ENCODE results near the gene MACIR. TPM values are rescaled to one million over a fixed set of nuclear protein-coding genes. Genes with fewer than 3 reads are reported as not detected.

MACIR gene
- total and polyA plus RNA-seq, 2 donors (not counting 3 experiments of a cell fraction or from before 2014, with no cell fraction given): 4.0 to 9.3 TPM

DNA sequence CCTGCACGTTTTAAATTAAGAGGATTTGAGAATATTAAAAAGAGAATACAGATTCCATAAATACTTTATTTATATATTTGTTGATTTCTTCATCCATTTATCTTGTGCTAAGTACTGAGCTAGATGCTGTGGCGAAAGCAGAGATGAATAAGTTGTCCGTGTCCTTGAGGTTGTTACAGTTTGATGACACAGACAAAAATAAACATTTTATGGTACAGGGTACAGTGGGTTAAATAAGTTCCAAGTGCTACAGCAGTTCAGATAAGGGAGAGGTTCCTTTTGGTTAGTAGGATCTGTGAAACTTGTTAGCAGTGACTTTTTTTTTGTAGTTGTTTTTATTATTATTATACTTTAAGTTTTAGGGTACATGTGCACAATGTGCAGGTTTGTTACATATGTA, 50.2 kb downstream of the MACIR start:
- TF ChIP-seq, protein P1, sequence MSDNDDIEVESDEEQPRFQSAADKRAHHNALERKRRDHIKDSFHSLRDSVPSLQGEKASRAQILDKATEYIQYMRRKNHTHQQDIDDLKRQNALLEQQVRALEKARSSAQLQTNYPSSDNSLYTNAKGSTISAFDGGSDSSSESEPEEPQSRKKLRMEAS (IDR thresholded peaks at IDR 0.05; ENCODE audit: insufficient read depth, insufficient read length): no peak
- TF ChIP-seq GATA2 (IDR thresholded peaks at IDR 0.05; ENCODE audit: insufficient read depth, insufficient read length, low read depth, low read length) (no peak), MYC (IDR thresholded peaks at IDR 0.05; ENCODE audit: low read depth, low read length) (no peak), FOS (IDR thresholded peaks at IDR 0.05; ENCODE audit: borderline replicate concordance, insufficient read depth, low read length) (no peak)
- no peaks in the 10 kb centered on the region for H3K9me1 ChIP-seq (replicated peaks; ENCODE audit: control insufficient read depth, extremely low read depth, insufficient read depth, low read length)
- no peak for DNase-seq (ENCODE audit: low read depth, low spot score)
- H2AFZ ChIP-seq (ENCODE audit: low read depth, low read length): no peak overlapping the region
- H3K4me1 ChIP-seq (ENCODE audit: control insufficient read depth, extremely low read depth, insufficient read depth, low read length): no peaks in the 10 kb centered on the region
- H3K9ac ChIP-seq (replicated peaks; ENCODE audit: extremely low read depth, insufficient read depth, low read length): no peak overlapping the region
- no peaks in the 10 kb centered on the region for H4K20me1 ChIP-seq (replicated peaks; ENCODE audit: control insufficient read depth, extremely low read depth, insufficient read depth, low read length)
- H3K4me2 ChIP-seq (ENCODE audit: insufficient read depth, low read length): no peak overlapping the region
- no peak overlapping the region for H3K27ac ChIP-seq (ENCODE audit: insufficient read depth, low read depth, low read length)
- H3K79me2 ChIP-seq (ENCODE audit: control insufficient read depth, insufficient read depth, low read length): no peaks in the 10 kb centered on the region
- CTCF ChIA-PET: no interaction called here
- H3K4me3 ChIP-seq (replicated peaks in 1 of 3; ENCODE audit: insufficient read depth in 1 of 3, low read depth in 1 of 3, low read length in 3 of 3): no peak overlapping the region
- FAIRE-seq: no peak
- intact Hi-C loops (cut with micrococcal nuclease): loop anchor here (1.0 kb wide), 1 partner anchor 9 kb away; no protein-coding TSS in a partner anchor
- H3K9me3 ChIP-seq (replicated peaks; ENCODE audit: control insufficient read depth, insufficient read depth, low read length): no peaks in the 10 kb centered on the region
- H3K36me3 ChIP-seq (ENCODE audit: control insufficient read depth in 2 of 2, extremely low read depth in 1 of 2, insufficient read depth in 2 of 2, low read length in 2 of 2): no peaks in the 10 kb centered on the region
- dilution Hi-C loops (cut with MboI; ENCODE audit: extremely low pct_ligation_motif_present, low sequenced_read_pairs): no loop called here
- BruUV-seq (replicated peaks): no TSS peak
- POLR2A ChIA-PET: no interaction called here
- no peaks in the 10 kb centered on the region for H3K27me3 ChIP-seq (ENCODE audit: control insufficient read depth in 2 of 2, insufficient read depth in 2 of 2, low read length in 2 of 2)

DNA sequence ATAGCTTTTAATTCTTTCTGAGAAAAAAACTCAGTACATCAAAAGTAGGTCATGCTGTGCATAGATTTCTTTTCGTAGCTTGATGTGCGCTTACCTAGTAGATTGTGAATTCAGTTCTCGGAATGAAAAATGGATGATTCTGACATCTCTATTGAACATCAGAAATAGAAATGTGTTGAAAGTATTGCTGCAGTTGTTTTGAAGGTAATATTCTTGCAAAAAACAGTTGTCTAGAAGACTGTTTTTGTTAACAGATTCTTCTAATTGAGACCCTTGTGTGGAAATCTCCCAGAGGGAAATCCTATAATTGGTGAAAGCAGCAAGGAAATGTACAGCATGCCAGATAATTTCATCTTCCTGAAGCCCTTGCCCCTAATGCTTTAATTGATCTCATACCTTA, 54.5 kb downstream of the MACIR start:
- no peaks in the 10 kb centered on the region for H3K27me3 ChIP-seq (ENCODE audit: control insufficient read depth in 2 of 2, insufficient read depth in 2 of 2, low read length in 2 of 2)
- H3K36me3 ChIP-seq (ENCODE audit: control insufficient read depth in 2 of 2, extremely low read depth in 1 of 2, insufficient read depth in 2 of 2, low read length in 2 of 2): no peaks in the 10 kb centered on the region
- ChIA-PET POLR2A (no interaction called here), CTCF (no interaction called here)
- intact Hi-C loops (cut with micrococcal nuclease) (no loop called here), dilution Hi-C loops (cut with MboI; ENCODE audit: extremely low pct_ligation_motif_present, low sequenced_read_pairs) (no loop called here)
- H2AFZ ChIP-seq (ENCODE audit: low read depth, low read length): no peak overlapping the region
- H4K20me1 ChIP-seq (replicated peaks; ENCODE audit: control insufficient read depth, extremely low read depth, insufficient read depth, low read length): no peaks in the 10 kb centered on the region
- no peak overlapping the region for H3K27ac ChIP-seq (ENCODE audit: insufficient read depth, low read depth, low read length)
- no peaks in the 10 kb centered on the region for H3K9me1 ChIP-seq (replicated peaks; ENCODE audit: control insufficient read depth, extremely low read depth, insufficient read depth, low read length)
- BruUV-seq (replicated peaks): no TSS peak
- H3K79me2 ChIP-seq (ENCODE audit: control insufficient read depth, insufficient read depth, low read length): no peaks in the 10 kb centered on the region
- H3K4me1 ChIP-seq (ENCODE audit: control insufficient read depth, extremely low read depth, insufficient read depth, low read length): no peaks in the 10 kb centered on the region
- no peaks in the 10 kb centered on the region for H3K9me3 ChIP-seq (replicated peaks; ENCODE audit: control insufficient read depth, insufficient read depth, low read length)
- FAIRE-seq (no peak), DNase-seq (ENCODE audit: low read depth, low spot score) (no peak)
- no peak overlapping the region for H3K4me2 ChIP-seq (ENCODE audit: insufficient read depth, low read length)
- H3K4me3 ChIP-seq (replicated peaks in 1 of 3; ENCODE audit: insufficient read depth in 1 of 3, low read depth in 1 of 3, low read length in 3 of 3): no peak overlapping the region
- TF ChIP-seq GATA2 (IDR thresholded peaks at IDR 0.05; ENCODE audit: insufficient read depth, insufficient read length, low read depth, low read length): no peak
- TF ChIP-seq FOS (IDR thresholded peaks at IDR 0.05; ENCODE audit: borderline replicate concordance, insufficient read depth, low read length): no peak
- no peak for TF ChIP-seq POLR2A (IDR thresholded peaks at IDR 0.05; ENCODE audit: low read depth, low read length)
- no peak for TF ChIP-seq EZH2 (IDR thresholded peaks at IDR 0.05; ENCODE audit: borderline replicate concordance, low read depth, low read length, severe bottlenecking)
- TF ChIP-seq, protein P1 (IDR thresholded peaks at IDR 0.05; ENCODE audit: insufficient read depth, insufficient read length): no peak
- TF ChIP-seq, protein P2, sequence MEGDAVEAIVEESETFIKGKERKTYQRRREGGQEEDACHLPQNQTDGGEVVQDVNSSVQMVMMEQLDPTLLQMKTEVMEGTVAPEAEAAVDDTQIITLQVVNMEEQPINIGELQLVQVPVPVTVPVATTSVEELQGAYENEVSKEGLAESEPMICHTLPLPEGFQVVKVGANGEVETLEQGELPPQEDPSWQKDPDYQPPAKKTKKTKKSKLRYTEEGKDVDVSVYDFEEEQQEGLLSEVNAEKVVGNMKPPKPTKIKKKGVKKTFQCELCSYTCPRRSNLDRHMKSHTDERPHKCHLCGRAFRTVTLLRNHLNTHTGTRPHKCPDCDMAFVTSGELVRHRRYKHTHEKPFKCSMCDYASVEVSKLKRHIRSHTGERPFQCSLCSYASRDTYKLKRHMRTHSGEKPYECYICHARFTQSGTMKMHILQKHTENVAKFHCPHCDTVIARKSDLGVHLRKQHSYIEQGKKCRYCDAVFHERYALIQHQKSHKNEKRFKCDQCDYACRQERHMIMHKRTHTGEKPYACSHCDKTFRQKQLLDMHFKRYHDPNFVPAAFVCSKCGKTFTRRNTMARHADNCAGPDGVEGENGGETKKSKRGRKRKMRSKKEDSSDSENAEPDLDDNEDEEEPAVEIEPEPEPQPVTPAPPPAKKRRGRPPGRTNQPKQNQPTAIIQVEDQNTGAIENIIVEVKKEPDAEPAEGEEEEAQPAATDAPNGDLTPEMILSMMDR (IDR thresholded peaks at IDR 0.05; ENCODE audit: extremely low read depth in 1 of 2, insufficient read depth in 1 of 2, low read depth in 1 of 2, low read length in 2 of 2): no peak
- TF ChIP-seq POLR2AphosphoS5 (IDR thresholded peaks at IDR 0.05; ENCODE audit: insufficient read depth, low read depth, low read length): no peak
- TF ChIP-seq JUN (IDR thresholded peaks at IDR 0.05; ENCODE audit: borderline replicate concordance, insufficient read depth, insufficient read length, low read depth): no peak
- TF ChIP-seq MYC (IDR thresholded peaks at IDR 0.05; ENCODE audit: low read depth, low read length): no peak
- no peak overlapping the region for H3K9ac ChIP-seq (replicated peaks; ENCODE audit: extremely low read depth, insufficient read depth, low read length)
